Liver (tissue), 9 donors: ENCODE measurements around the gene TOR1AIP2. TPM values are rescaled to one million over a fixed set of nuclear protein-coding genes. Genes with fewer than 3 reads are reported as not detected.

Experiments
- DNase-seq: peaks from one replicate; pipeline ENCODE4 v3.0.0-alpha.2; 2017; ENCODE audit warnings: low spot score
- H3K27ac ChIP-seq, 2 donors: one replicate each; pipeline ENCODE4 v1.7.0; 2013; ENCODE audit warnings: inconsistent platforms in 2 of 2, low read length in 2 of 2, control low read depth in 1 of 2, low read depth in 1 of 2, mild to moderate bottlenecking in 1 of 2
- H3K27me3 ChIP-seq, 4 donors: one replicate each; pipeline versions ENCODE4 v1.6.1 to v1.7.0; 2013; ENCODE audit warnings: low read length in 3 of 4, inconsistent platforms in 1 of 4, mild to moderate bottlenecking in 1 of 4, moderate library complexity in 1 of 4; ENCODE audit not compliant: control insufficient read depth in 4 of 4, insufficient read depth in 4 of 4
- H3K36me3 ChIP-seq, 4 donors: one replicate each; pipeline versions ENCODE4 v1.6.1 to v1.7.0; 2013; ENCODE audit warnings: low read length in 3 of 4, mild to moderate bottlenecking in 3 of 4, low read depth in 1 of 4, moderate library complexity in 1 of 4; ENCODE audit not compliant: control insufficient read depth in 4 of 4, insufficient read depth in 3 of 4
- H3K4me1 ChIP-seq, 4 donors: one replicate each; pipeline versions ENCODE4 v1.6.1 to v1.7.0; 2013; ENCODE audit warnings: low read length in 3 of 4, mild to moderate bottlenecking in 3 of 4, moderate library complexity in 1 of 4; ENCODE audit not compliant: control insufficient read depth in 4 of 4, insufficient read depth in 4 of 4
- H3K4me3 ChIP-seq, 3 donors: one replicate each; pipeline versions ENCODE4 v1.6.1 to v1.7.0; 2013; ENCODE audit warnings: low read length in 3 of 3, control low read depth in 1 of 3, low read depth in 1 of 3, mild to moderate bottlenecking in 1 of 3
- H3K9ac ChIP-seq, 2 donors: one replicate each; pipeline ENCODE4 v1.7.0; 2013; ENCODE audit warnings: low read length in 2 of 2, mild to moderate bottlenecking in 2 of 2, moderate library complexity in 2 of 2, control low read depth in 1 of 2, low read depth in 1 of 2
- H3K9me3 ChIP-seq, 4 donors: one replicate each; pipeline versions ENCODE4 v1.6.1 to v1.7.0; 2013; ENCODE audit warnings: low read length in 3 of 4; ENCODE audit not compliant: control insufficient read depth in 4 of 4
- ATF3 ChIP-seq: IDR thresholded peaks from 2 replicates; pipeline ENCODE4 v1.6.1; 2016; ENCODE audit warnings: antibody characterized with exemption
- CTCF ChIP-seq: fragments of 150-350 bp; IDR thresholded peaks from 2 replicates; pipeline ENCODE4 v1.5.1; 2017; ENCODE audit warnings: improper control_type of control experiment, low read depth, low read length; ENCODE audit not compliant: missing input control
- EGR1 ChIP-seq, 2 donors: IDR thresholded peaks; 2 replicates each; pipeline ENCODE4 v1.6.1; 2016 to 2018; ENCODE audit warnings: antibody characterized with exemption in 2 of 2, low read depth in 2 of 2
- FOXA1 ChIP-seq: IDR thresholded peaks from 2 replicates; pipeline ENCODE4 v1.6.1; 2016; ENCODE audit warnings: antibody characterized with exemption
- FOXA2 ChIP-seq: IDR thresholded peaks from 2 replicates; pipeline ENCODE4 v1.6.1; 2016; ENCODE audit warnings: antibody characterized with exemption
- GABPA ChIP-seq, 2 donors: IDR thresholded peaks in 1 of 2; conservative IDR thresholded peaks in 1 of 2; 2 replicates each; pipeline ENCODE4 v1.6.1; 2016; ENCODE audit warnings: antibody characterized with exemption in 2 of 2, mild to moderate bottlenecking in 1 of 2, moderate library complexity in 1 of 2
- HNF4G ChIP-seq: IDR thresholded peaks from 2 replicates; pipeline ENCODE4 v1.6.1; 2016; ENCODE audit warnings: antibody characterized with exemption
- JUND ChIP-seq, 2 donors: IDR thresholded peaks; 2 replicates each; pipeline ENCODE4 v1.6.1; 2016; ENCODE audit warnings: antibody characterized with exemption in 2 of 2
- MAX ChIP-seq: IDR thresholded peaks from 2 replicates; pipeline ENCODE4 v1.6.1; 2016; ENCODE audit warnings: antibody characterized with exemption
- RAD21 ChIP-seq, 2 donors: IDR thresholded peaks; 2 replicates each; pipeline ENCODE4 v1.6.1; 2016; ENCODE audit warnings: antibody characterized with exemption in 2 of 2, mild to moderate bottlenecking in 2 of 2
- TAF1 ChIP-seq: conservative IDR thresholded peaks from 2 replicates; pipeline ENCODE4 v1.6.1; 2016; ENCODE audit warnings: antibody characterized with exemption, mild to moderate bottlenecking
- YY1 ChIP-seq: IDR thresholded peaks from 2 replicates; pipeline ENCODE4 v1.6.1; 2016; ENCODE audit warnings: antibody characterized with exemption, mild to moderate bottlenecking
- ZBTB33 ChIP-seq: IDR thresholded peaks from 2 replicates; pipeline ENCODE4 v1.6.1; 2016; ENCODE audit warnings: antibody characterized with exemption
- WGBS: extraction: QIAGEN DNeasy Blood & Tissue Kit; methylation state at CpG from one replicate; pipeline ENCODE4 v1.1.7; 2013; 5-methylcytosine and 5-hydroxymethylcytosine counted together
- polyA plus RNA-seq, 2 donors: library from polyadenylated mRNA; stranded (reverse) in 1 of 2; unstranded in 1 of 2; fragments of 200-250 nt in 1 of 2; fragments of >200 nt in 1 of 2; fragmentation: Nextera tagmentation in 1 of 2; extraction: Ambion mirVana in 1 of 2; gene quantifications; one replicate each; pipeline versions ENCODE4 v1.2.1 to v1.2.3, GENCODE V29; 2013 to 2015
- total RNA-seq, 2 donors: library from RNA; depleted of rRNA; stranded (reverse); fragments of >200 nt; gene quantifications; one replicate each; pipeline ENCODE4 v1.2.3, GENCODE V29; 2014
- donor health status: healthy.
- donor health status: healthy.
- donor health status: healthy.
- donor health status: healthy.
- donor health status: healthy.

TOR1AIP2 gene
- total and polyA plus RNA-seq, 4 donors, result 12.7 to 124 (median 38.6) TPM

- Histone ChIP-seq H3K4me3 (no peak overlapping the region), H3K9me3 (no peaks in the 10 kb centered on the region), H3K36me3 (peaks cover 7 to 31% (median 24%) of the 10 kb centered on the region in 4 donors), H3K27me3 (no peaks in the 10 kb centered on the region), H3K9ac (no peak overlapping the region), H3K27ac (no peak overlapping the region), H3K4me1 (peaks cover 3 to 9% (median 5%) of the 10 kb centered on the region in 4 donors)
- no peak for TF ChIP-seq FOXA2
- TF ChIP-seq CTCF, result peak; percentile 48
- TF ChIP-seq RAD21 (IDR thresholded peaks at IDR 0.05), result peak; percentile 81 to 84
- TF ChIP-seq ZBTB33, result no peak
- no peak for TF ChIP-seq EGR1 (IDR thresholded peaks at IDR 0.05; ENCODE audit: low read depth in 2 of 2)
- TF ChIP-seq TAF1, result no peak
- no peak for TF ChIP-seq YY1
- no peak for TF ChIP-seq ATF3
- TF ChIP-seq GABPA (IDR thresholded peaks at IDR 0.05 in 1 of 2, conservative IDR thresholded peaks at IDR 0.05 in 1 of 2), result no peak
- no peak for TF ChIP-seq JUND (IDR thresholded peaks at IDR 0.05)
- no peak for TF ChIP-seq HNF4G
- no peak for TF ChIP-seq MAX
- 33% methylated on average over 1 of the region's 1 CpG for WGBS
- DNase-seq, result peak; percentile 65
These were observed 9.9 kb downstream of the TOR1AIP2 start for GRCh38 chr1:179867493-179868330.

GRCh38 chr1:179866616-179867015, 11.0 kb downstream of the TOR1AIP2 start:
- no peak for DNase-seq
- no peak overlapping the region for H3K27ac ChIP-seq
- H3K36me3 ChIP-seq, result peaks cover 7 to 35% (median 25%) of the 10 kb centered on the region in 4 donors
- WGBS, result 96% methylated on average over 7 of the region's 7 CpGs
- H3K27me3 ChIP-seq, result no peaks in the 10 kb centered on the region
- H3K9ac ChIP-seq, result no peak overlapping the region
- TF ChIP-seq EGR1 (IDR thresholded peaks at IDR 0.05; ENCODE audit: low read depth in 2 of 2), result no peak
- TF ChIP-seq FOXA1, result no peak
- no peak for TF ChIP-seq CTCF
- H3K4me1 ChIP-seq, result no peaks in the 10 kb centered on the region
- no peaks in the 10 kb centered on the region for H3K9me3 ChIP-seq
- H3K4me3 ChIP-seq, result no peak overlapping the region
